ENCODE measurements around the gene FRS3.

GRCh38 chr6:41757931-41758640, 21.6 kb downstream of the FRS3 start:
- no peak for TF ChIP-seq MAX (IDR thresholded peaks at IDR 0.05; ENCODE audit: low read depth, low read length)
- no peak for TF ChIP-seq POLR2A (IDR thresholded peaks at IDR 0.05; ENCODE audit: extremely low read depth, insufficient read length)
- TF ChIP-seq CTCF (IDR thresholded peaks at IDR 0.05; ENCODE audit: low read depth, low read length) = no peak
